GM12872 (cell line): ENCODE results near the gene SEMA3C.

Experiments used
- CTCF ChIP-seq: IDR thresholded peaks from 3 replicates; pipeline ENCODE4 v1.5.1; 2011; ENCODE audit warnings: low read depth, mild to moderate bottlenecking, low read length, moderate library complexity; ENCODE audit not compliant: insufficient read depth

SEMA3C gene

DNA sequence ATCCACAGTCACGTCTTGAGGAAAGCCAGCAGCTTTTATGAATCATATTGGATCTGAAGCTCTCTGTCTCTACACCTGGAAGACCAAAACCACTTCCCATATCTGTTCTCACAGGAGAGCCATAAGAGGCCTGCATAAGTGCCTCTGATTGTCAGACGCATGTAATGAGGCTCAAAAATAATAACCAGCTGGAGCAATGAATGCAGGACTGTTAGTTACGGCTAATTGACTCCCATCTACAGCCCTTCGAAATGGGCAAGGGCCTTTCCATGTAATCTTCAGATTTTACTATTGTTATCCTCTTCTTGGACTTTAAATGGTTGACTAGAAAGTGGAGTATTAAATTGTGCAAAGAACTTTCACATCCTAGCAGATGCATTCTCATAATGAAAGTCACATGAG lies 4.4 kb upstream of the SEMA3C start:
- no peak for TF ChIP-seq CTCF

DNA sequence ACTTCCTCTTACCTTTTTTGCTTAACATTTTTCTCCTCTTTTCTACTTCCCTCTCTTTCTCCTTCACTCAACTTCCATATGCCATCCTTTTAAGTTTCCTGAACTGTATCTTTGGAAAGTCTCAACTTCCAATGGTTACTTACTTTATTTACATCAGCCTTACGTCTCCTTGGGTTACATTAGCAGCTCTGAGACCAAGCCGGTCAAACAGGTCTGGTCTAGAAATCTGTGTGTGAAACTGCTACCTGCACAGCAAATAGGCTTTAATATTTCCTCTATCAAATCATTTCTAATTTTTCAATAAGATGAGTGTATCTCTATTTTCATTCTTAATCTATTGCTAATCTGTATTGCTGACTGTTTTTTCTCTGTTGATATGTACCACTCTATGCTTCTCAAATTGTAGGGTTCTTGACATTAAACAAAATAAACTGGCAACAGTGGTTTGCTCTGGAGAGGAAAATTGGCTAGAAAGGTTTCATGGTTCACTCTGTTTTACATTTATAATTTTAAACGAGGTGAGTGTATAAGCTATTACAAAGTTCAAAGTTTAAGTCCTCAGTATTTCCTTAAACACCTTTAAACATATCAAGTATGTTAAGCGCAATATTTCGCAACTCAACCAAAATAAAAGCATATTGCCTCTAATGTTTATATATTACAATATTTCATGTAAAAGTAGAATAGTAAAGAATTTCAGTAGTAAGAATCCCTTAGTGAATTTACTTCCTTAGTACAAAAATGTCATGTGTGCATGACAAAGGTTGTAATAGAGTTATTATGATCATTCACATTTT lies 3.6 kb upstream of the SEMA3C start:
- no peak for TF ChIP-seq CTCF

- no peak for TF ChIP-seq CTCF
Observed at GRCh38 chr7:80921130-80921529, 2.3 kb upstream of the SEMA3C start.

DNA sequence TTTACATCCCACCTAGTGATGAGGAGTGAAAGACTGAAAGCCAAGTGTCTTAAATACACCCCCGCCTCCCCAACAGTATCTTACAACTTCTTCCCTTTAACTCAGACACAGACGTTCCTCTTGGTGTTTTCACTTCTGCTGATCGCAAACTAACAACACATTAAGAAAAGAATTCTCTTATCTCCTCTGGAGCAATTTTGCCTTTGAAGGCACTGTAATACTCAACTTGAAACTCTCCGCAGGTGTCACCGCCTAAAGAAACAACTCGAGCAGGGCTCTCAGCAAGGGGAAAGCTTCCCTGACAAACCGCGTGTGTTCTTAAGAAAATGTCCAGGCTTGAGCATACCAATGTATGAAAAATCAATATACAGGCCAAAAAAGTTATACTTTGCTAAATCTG lies 452 bp downstream of the SEMA3C start:
- no peak for TF ChIP-seq CTCF

GRCh38 chr7:80916770-80917741 lies 1.8 kb downstream of the SEMA3C start:
- TF ChIP-seq CTCF = no peak

- no peak for TF ChIP-seq CTCF
Observed at GRCh38 chr7:80910228-80910627, 8.6 kb downstream of the SEMA3C start.

GRCh38 chr7:80908360-80908797 lies 10.5 kb downstream of the SEMA3C start:
- TF ChIP-seq CTCF = no peak
